Smooth muscle cell of the coronary artery (primary cell): ENCODE results near the gene SPRR5. TPM values are rescaled to one million over a fixed set of nuclear protein-coding genes. Genes with fewer than 3 reads are reported as not detected.

Experiments
- total RNA-seq: library from RNA; depleted of rRNA; stranded (reverse); fragments of >200 nt; gene quantifications from 2 replicates; pipeline ENCODE4 v1.2.3, GENCODE V29; 2014; ENCODE audit warnings: low replicate concordance

Gene SPRR5
- total RNA-seq: not detected in 2 replicates

GRCh38 chr1:152946651-152947256 is at the start of gene SPRR5:
TSS of gene SPRR5 (plus strand) at chr1:152947206. CDS start at chr1:152948555, 1,349 bp downstream.

GRCh38 chr1:152907686-152908601 is 39.1 kb upstream of the SPRR5 start, which contains the start of gene IVL:
TSS of gene IVL (plus strand) at chr1:152908546. CDS start at chr1:152909798, 1,252 bp downstream.

GRCh38 chr1:152970495-152970894 is 23.5 kb downstream of the SPRR5 start, which contains the start of gene SPRR4:
TSS of gene SPRR4 (plus strand) at chr1:152970648. CDS start at chr1:152971891, 1,243 bp downstream.

GRCh38 chr1:152983743-152984142 is 36.7 kb downstream of the SPRR5 start, which contains the start of gene SPRR1A:
TSS of gene SPRR1A (plus strand) at chr1:152984081. CDS start at chr1:152985231, 1,150 bp downstream.

Other genes with a start within 250 kb of the SPRR5 start
- not detected in 2 replicates for gene LCE2A, start 248.9 kb upstream of the SPRR5 start, total RNA-seq
- gene LCE4A, start 239.0 kb upstream of the SPRR5 start, total RNA-seq: not detected in 2 replicates
- not detected in 2 replicates for gene KPRP, start 189.2 kb upstream of the SPRR5 start, total RNA-seq
- gene LCE1F, start 172.1 kb upstream of the SPRR5 start, total RNA-seq: not detected in 2 replicates
- gene LCE1E, start 160.9 kb upstream of the SPRR5 start, total RNA-seq: not detected in 2 replicates
- gene LCE1D, start 150.5 kb upstream of the SPRR5 start, total RNA-seq: not detected in 2 replicates
- gene LCE1C, start 140.6 kb upstream of the SPRR5 start, total RNA-seq: not detected in 2 replicates
- not detected in 2 replicates for gene LCE1B, start 135.2 kb upstream of the SPRR5 start, total RNA-seq
- not detected in 2 replicates for gene LCE1A, start 119.7 kb upstream of the SPRR5 start, total RNA-seq
- gene LCE6A, start 104.3 kb upstream of the SPRR5 start, total RNA-seq: not detected in 2 replicates
- gene LCE7A, start 87.2 kb upstream of the SPRR5 start, total RNA-seq: not detected in 2 replicates
- 0.35 TPM in 1 of 2 replicates, not detected in the other for gene SMCP, start 68.9 kb upstream of the SPRR5 start, total RNA-seq
- gene IVL, start 38.7 kb upstream of the SPRR5 start, total RNA-seq: not detected in 2 replicates
- not detected in 2 replicates for gene SPRR4, start 23.4 kb downstream of the SPRR5 start, total RNA-seq
- gene SPRR1A, start 36.9 kb downstream of the SPRR5 start, total RNA-seq: not detected in 2 replicates
- not detected in 2 replicates for gene SPRR3, start 54.5 kb downstream of the SPRR5 start, total RNA-seq
- gene SPRR1B, start 84.0 kb downstream of the SPRR5 start, total RNA-seq: not detected in 2 replicates
- not detected in 2 replicates for gene SPRR2D, start 93.9 kb downstream of the SPRR5 start, total RNA-seq
- gene SPRR2A, start 110.3 kb downstream of the SPRR5 start, total RNA-seq: not detected in 2 replicates
- gene SPRR2B, start 124.4 kb downstream of the SPRR5 start, total RNA-seq: not detected in 2 replicates
- gene SPRR2E, start 147.3 kb downstream of the SPRR5 start, total RNA-seq: not detected in 2 replicates
- not detected in 2 replicates for gene SPRR2F, start 166.3 kb downstream of the SPRR5 start, total RNA-seq
- gene SPRR2G, start 203.7 kb downstream of the SPRR5 start, total RNA-seq: not detected in 2 replicates